ENCODE results near the gene PDE4D.
"Not testable (repeated sequence)": the region's sequence is repeated elsewhere in the genome, so short reads cannot be mapped to it uniquely, and the experiment has no call there.

The PDE4D gene

GRCh38 chr5:59390074-59390659 lies 503.4 kb downstream of the PDE4D start:
- no peak overlapping the region for H3K4me3 ChIP-seq (replicated peaks; ENCODE audit: low read depth, low read length)
- no peaks in the 10 kb centered on the region for H3K27me3 ChIP-seq (replicated peaks; ENCODE audit: control insufficient read depth, insufficient read depth, low read length)
- peak; percentile 41 for TF ChIP-seq CTCF (IDR thresholded peaks at IDR 0.05; ENCODE audit: insufficient read depth, low read length, poor library complexity, severe bottlenecking)
- H3K36me3 ChIP-seq (ENCODE audit: control insufficient read depth, insufficient read depth, low read length): no peaks in the 10 kb centered on the region
- DNase-seq (ENCODE audit: extremely low read depth, insufficient read length): no peak

GRCh38 chr5:59387127-59387526 lies 506.4 kb downstream of the PDE4D start:
- no peaks in the 10 kb centered on the region for H3K27me3 ChIP-seq (replicated peaks; ENCODE audit: control insufficient read depth, insufficient read depth, low read length)
- no peak for TF ChIP-seq CTCF (IDR thresholded peaks at IDR 0.05; ENCODE audit: insufficient read depth, low read length, poor library complexity, severe bottlenecking)
- H3K36me3 ChIP-seq (ENCODE audit: control insufficient read depth, insufficient read depth, low read length): no peaks in the 10 kb centered on the region
- DNase-seq (ENCODE audit: extremely low read depth, insufficient read length): no peak
- no peak overlapping the region for H3K4me3 ChIP-seq (replicated peaks; ENCODE audit: low read depth, low read length)

- TF ChIP-seq CTCF (IDR thresholded peaks at IDR 0.05; ENCODE audit: insufficient read depth, low read length, poor library complexity, severe bottlenecking): no peak
- Histone ChIP-seq H3K36me3 (ENCODE audit: control insufficient read depth, insufficient read depth, low read length) (no peaks in the 10 kb centered on the region), H3K4me3 (replicated peaks; ENCODE audit: low read depth, low read length) (no peak overlapping the region), H3K27me3 (replicated peaks; ENCODE audit: control insufficient read depth, insufficient read depth, low read length) (no peaks in the 10 kb centered on the region)
- DNase-seq (ENCODE audit: extremely low read depth, insufficient read length): no peak
Measured at GRCh38 chr5:59385700-59386099, 507.8 kb downstream of the PDE4D start.

- peak; percentile 35 for DNase-seq (ENCODE audit: extremely low read depth, insufficient read length)
- no peaks in the 10 kb centered on the region for H3K27me3 ChIP-seq (replicated peaks; ENCODE audit: control insufficient read depth, insufficient read depth, low read length)
Measured at GRCh38 chr5:59380350-59380951, 513.1 kb downstream of the PDE4D start.

GRCh38 chr5:59374036-59374435 lies 519.5 kb downstream of the PDE4D start:
- H3K4me3 ChIP-seq (replicated peaks; ENCODE audit: low read depth, low read length); H3K36me3 ChIP-seq (ENCODE audit: control insufficient read depth, insufficient read depth, low read length); H3K27me3 ChIP-seq (replicated peaks; ENCODE audit: control insufficient read depth, insufficient read depth, low read length); DNase-seq (ENCODE audit: extremely low read depth, insufficient read length): not testable (repeated sequence)

More at GRCh38 chr5:59380350-59380951, 513.1 kb downstream of the PDE4D start:
- no peaks in the 10 kb centered on the region for H3K36me3 ChIP-seq (ENCODE audit: control insufficient read depth, insufficient read depth, low read length)
- no peak for TF ChIP-seq CTCF (IDR thresholded peaks at IDR 0.05; ENCODE audit: insufficient read depth, low read length, poor library complexity, severe bottlenecking)
- H3K4me3 ChIP-seq (replicated peaks; ENCODE audit: low read depth, low read length): no peak overlapping the region

GRCh38 chr5:59371525-59372127 lies 521.9 kb downstream of the PDE4D start:
- TF ChIP-seq CTCF (IDR thresholded peaks at IDR 0.05; ENCODE audit: insufficient read depth, low read length, poor library complexity, severe bottlenecking): no peak
- Histone ChIP-seq H3K36me3 (ENCODE audit: control insufficient read depth, insufficient read depth, low read length) (no peaks in the 10 kb centered on the region), H3K27me3 (replicated peaks; ENCODE audit: control insufficient read depth, insufficient read depth, low read length) (no peaks in the 10 kb centered on the region), H3K4me3 (replicated peaks; ENCODE audit: low read depth, low read length) (no peak overlapping the region)
- no peak for DNase-seq (ENCODE audit: extremely low read depth, insufficient read length)
